HepG2 (cell line): Measurements from ENCODE around the gene ALDOA. TPM values are rescaled to one million over a fixed set of nuclear protein-coding genes. Genes with fewer than 3 reads are reported as not detected.

Experiments used
- DPF2 ChIP-seq: sonication (generic); formaldehyde crosslinking; IDR thresholded peaks from 2 replicates; pipeline ENCODE4 v1.4.0; 2020; ENCODE audit warnings: mild to moderate bottlenecking, low read depth, missing genetic modification reagents, borderline replicate concordance
- ONECUT2 ChIP-seq: sonication (generic); formaldehyde crosslinking; IDR thresholded peaks from 2 replicates; pipeline ENCODE4 v1.4.0; 2020; ENCODE audit warnings: missing genetic modification reagents
- PCBP1 ChIP-seq: fragments of 200-400 bp; formaldehyde crosslinking; IDR thresholded peaks from 2 replicates; pipeline ENCODE4 v1.6.1; 2017; ENCODE audit warnings: mild to moderate bottlenecking, low read depth, low read length, borderline replicate concordance
- PHF5A ChIP-seq: IDR thresholded peaks from one replicate; pipeline ENCODE4 v1.6.1; 2018; ENCODE audit warnings: low read depth, missing genetic modification reagents; ENCODE audit not compliant: unreplicated experiment
- PITX1 ChIP-seq: sonication (generic); formaldehyde crosslinking; IDR thresholded peaks from 2 replicates; pipeline ENCODE4 v1.5.1; 2020; ENCODE audit warnings: mild to moderate bottlenecking, missing genetic modification reagents
- SNAI1 ChIP-seq: sonication (generic); formaldehyde crosslinking; IDR thresholded peaks from 2 replicates; pipeline ENCODE4 v1.5.0; 2020; ENCODE audit warnings: mild to moderate bottlenecking, missing genetic modification reagents, borderline replicate concordance
- SRSF1 ChIP-seq: fragments of 200-400 bp; formaldehyde crosslinking; optimal IDR thresholded peaks from 2 replicates; pipeline ENCODE3; 2017; ENCODE audit warnings: mild to moderate bottlenecking, low read depth, low read length, moderate library complexity
- TRIM24 ChIP-seq: sonication (generic); formaldehyde crosslinking; IDR thresholded peaks from 2 replicates; pipeline ENCODE4 v1.8.0; 2022; ENCODE audit warnings: mild to moderate bottlenecking, missing genetic modification reagents
- U2AF2 ChIP-seq: fragments of 200-400 bp; formaldehyde crosslinking; IDR thresholded peaks from 2 replicates; pipeline ENCODE4 v1.6.1; 2017; ENCODE audit warnings: low read depth, mild to moderate bottlenecking, low read length
- ZMYM3 ChIP-seq: sonication (generic); formaldehyde crosslinking; IDR thresholded peaks from 2 replicates; pipeline ENCODE4 v1.5.1; 2020; ENCODE audit warnings: mild to moderate bottlenecking, missing genetic modification reagents
- ZNF280D ChIP-seq: sonication (generic); formaldehyde crosslinking; IDR thresholded peaks from 2 replicates; pipeline ENCODE4 v1.5.1; 2020; ENCODE audit warnings: mild to moderate bottlenecking, missing genetic modification reagents
- ZNF776 ChIP-seq: sonication (generic); formaldehyde crosslinking; IDR thresholded peaks from 2 replicates; pipeline ENCODE4 v1.4.0; 2020; ENCODE audit warnings: mild to moderate bottlenecking, missing genetic modification reagents
- polyA plus RNA-seq, 8 experiments: library from polyadenylated mRNA; depleted of rRNA in 3 of 8; stranded (reverse) in 7 of 8; unstranded in 1 of 8; fragments of >200 nt; fragmentation: Illumina TruSeq in 4 of 8; extraction: Trizol in 4 of 8; gene quantifications; 2 replicates each; pipeline versions ENCODE4 v1.2.1 to v1.2.3, GENCODE V29; 2011 to 2016; ENCODE audit warnings: low read depth in 4 of 8, missing spikeins in 1 of 8, mixed read lengths in 1 of 8; ENCODE audit not compliant: insufficient read depth in 1 of 8
- total RNA-seq, 5 experiments: library from RNA; depleted of rRNA; stranded (reverse); fragments of >200 nt; fragmentation: Illumina TruSeq; extraction: Trizol; gene quantifications; 2 replicates each; pipeline ENCODE4 v1.2.3, GENCODE V29; 2016; ENCODE audit warnings: low read depth in 1 of 5
- TF ChIP-seq, protein P1 (sequence below): sonication (generic); formaldehyde crosslinking; IDR thresholded peaks from 2 replicates; pipeline ENCODE4; 2020; ENCODE audit warnings: missing genetic modification reagents, mild to moderate bottlenecking, borderline replicate concordance

ALDOA gene
- total and polyA plus RNA-seq, 2 of the 13 experiments (the other 11 are each of a cell fraction or from before 2014, with no cell fraction given) = 925 to 1,884 TPM

DNA sequence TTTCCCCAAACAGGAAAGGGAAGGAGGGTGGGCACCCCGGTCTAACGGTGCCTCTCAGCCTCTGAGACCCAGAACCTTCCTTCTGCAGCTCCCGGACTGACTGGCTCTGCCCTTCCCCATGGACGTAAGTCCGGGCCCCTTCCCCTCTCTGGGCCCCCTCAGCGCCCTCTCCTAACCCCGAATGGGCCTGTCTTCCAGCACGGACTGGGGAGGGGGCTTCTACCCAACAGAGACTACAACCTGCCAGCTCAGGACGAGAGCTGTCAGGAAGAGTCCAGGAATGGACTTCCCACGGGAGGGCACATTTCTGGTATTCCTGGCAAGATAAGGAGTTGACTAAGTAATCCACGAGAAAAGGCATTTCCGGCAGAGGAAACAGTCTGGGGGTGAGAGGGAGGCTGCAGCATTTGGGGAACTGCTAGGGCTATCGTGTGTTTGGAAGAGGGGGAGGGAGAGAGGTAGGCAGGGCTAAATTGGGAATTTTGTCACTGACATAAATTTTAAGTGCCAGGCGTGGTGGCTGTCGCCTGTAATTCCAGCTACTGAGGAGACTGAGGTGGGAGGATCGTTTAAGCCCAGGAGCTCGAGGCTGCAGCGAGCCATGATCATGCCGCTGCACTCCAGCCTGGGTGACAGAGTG lies 12.1 kb upstream of the ALDOA start (continued):
- no peak for TF ChIP-seq TRIM24 (CRISPR knock-in tag)
- TF ChIP-seq SRSF1 = peak; percentile 3
- no peak for TF ChIP-seq ZMYM3 (CRISPR knock-in tag)
- no peak for TF ChIP-seq ONECUT2
- TF ChIP-seq PCBP1 = no peak
- TF ChIP-seq DPF2 (CRISPR knock-in tag) = no peak
- TF ChIP-seq U2AF2 = 0 out of 2 replicates have a peak, but pooled peaks have one; percentile 3
- TF ChIP-seq, protein P1, sequence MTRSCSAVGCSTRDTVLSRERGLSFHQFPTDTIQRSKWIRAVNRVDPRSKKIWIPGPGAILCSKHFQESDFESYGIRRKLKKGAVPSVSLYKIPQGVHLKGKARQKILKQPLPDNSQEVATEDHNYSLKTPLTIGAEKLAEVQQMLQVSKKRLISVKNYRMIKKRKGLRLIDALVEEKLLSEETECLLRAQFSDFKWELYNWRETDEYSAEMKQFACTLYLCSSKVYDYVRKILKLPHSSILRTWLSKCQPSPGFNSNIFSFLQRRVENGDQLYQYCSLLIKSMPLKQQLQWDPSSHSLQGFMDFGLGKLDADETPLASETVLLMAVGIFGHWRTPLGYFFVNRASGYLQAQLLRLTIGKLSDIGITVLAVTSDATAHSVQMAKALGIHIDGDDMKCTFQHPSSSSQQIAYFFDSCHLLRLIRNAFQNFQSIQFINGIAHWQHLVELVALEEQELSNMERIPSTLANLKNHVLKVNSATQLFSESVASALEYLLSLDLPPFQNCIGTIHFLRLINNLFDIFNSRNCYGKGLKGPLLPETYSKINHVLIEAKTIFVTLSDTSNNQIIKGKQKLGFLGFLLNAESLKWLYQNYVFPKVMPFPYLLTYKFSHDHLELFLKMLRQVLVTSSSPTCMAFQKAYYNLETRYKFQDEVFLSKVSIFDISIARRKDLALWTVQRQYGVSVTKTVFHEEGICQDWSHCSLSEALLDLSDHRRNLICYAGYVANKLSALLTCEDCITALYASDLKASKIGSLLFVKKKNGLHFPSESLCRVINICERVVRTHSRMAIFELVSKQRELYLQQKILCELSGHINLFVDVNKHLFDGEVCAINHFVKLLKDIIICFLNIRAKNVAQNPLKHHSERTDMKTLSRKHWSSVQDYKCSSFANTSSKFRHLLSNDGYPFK (CRISPR knock-in tag) = no peak
- 0 out of 2 replicates have a peak, but pooled peaks have one; percentile 24 for TF ChIP-seq PITX1
- 0 out of 2 replicates have a peak, but pooled peaks have one; percentile 59 for TF ChIP-seq SNAI1 (CRISPR knock-in tag)
- TF ChIP-seq ZNF776 (CRISPR knock-in tag) = no peak
- 0 out of 2 replicates have a peak, but pooled peaks have one; percentile 25 for TF ChIP-seq ZNF280D (CRISPR knock-in tag)
- TF ChIP-seq PHF5A (CRISPR knock-in tag) = no peak
